ENCODE measurements around the gene NAA35. TPM values are rescaled to one million over a fixed set of nuclear protein-coding genes. Genes with fewer than 3 reads are reported as not detected.
"Not testable (repeated sequence)": the region's sequence is repeated elsewhere in the genome, so short reads cannot be mapped to it uniquely, and the experiment has no call there.

The NAA35 gene
- total RNA-seq, 1 donor from 2014 or later = 28.6 TPM

DNA sequence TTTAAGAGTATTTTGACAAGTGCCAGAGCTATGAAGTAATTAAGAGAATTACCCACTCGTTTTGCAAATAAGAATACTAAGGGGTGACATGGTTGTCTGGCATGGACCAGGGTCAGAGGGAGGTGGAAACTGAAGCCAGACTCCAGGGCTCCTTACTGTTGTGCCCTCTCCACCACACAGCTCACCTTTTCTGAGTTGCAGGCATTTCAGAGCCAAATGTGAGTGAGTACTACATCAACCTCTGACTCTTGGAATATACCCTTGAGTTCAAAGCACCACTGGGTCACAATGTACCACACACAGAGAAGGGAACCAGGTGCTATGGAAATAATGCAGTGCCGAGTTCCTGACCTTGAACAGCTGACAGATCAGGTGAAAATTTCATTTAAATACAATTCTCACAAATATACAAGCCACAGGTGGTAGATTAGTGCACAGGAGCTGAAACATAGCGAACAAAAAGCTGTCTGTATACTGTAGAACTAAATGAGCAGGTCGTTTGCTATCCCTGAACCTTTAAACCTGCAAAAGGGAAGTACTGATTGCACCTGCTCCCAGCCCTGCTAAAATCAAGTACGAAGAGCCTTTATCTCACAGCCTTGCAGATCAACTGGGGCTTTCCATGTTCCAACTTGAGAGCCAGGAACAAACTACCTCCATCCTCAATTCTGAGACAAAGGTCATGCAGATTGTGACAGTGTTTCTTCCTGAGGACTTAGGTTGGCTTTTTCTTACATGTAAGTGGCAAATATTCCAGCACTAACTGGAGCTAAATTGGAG, 101.4 kb downstream of the NAA35 start:
- H3K9me3 Mint-ChIP-seq = no peaks in the 10 kb centered on the region
- H3K4me1 Mint-ChIP-seq (ENCODE audit: low read depth) = no peaks in the 10 kb centered on the region
- H3K27me3 Mint-ChIP-seq (ENCODE audit: insufficient read depth) = peaks cover 2% of the 10 kb centered on the region
- intact Hi-C loops (cut with micrococcal nuclease) = no loop called here
- H3K4me3 Mint-ChIP-seq = no peak overlapping the region
- DNase-seq (ENCODE audit: low spot score) = no peak
- H3K27ac Mint-ChIP-seq = no peak overlapping the region
- no peaks in the 10 kb centered on the region for H3K36me3 Mint-ChIP-seq (ENCODE audit: low read depth)

DNA sequence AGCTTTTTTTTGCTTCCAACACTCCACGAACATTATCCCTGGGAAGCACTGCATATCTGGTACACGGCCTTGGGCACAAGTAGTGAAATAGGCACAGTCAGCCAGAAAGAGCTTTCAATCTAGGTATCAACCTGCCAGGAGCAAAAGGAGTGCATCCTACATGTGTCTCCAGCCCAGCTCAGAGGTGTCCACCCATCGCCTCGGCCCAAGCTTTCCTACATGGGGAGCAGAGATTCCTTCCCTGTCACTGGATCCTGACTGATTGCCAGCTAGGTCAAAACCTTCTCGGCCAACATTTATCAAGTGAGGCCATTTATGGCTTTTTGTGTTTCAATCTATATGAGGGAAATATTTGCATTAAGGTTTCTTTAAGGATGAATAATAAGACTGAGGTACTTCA, 102.6 kb downstream of the NAA35 start:
- H3K27ac Mint-ChIP-seq = no peak overlapping the region
- H3K9me3 Mint-ChIP-seq = no peaks in the 10 kb centered on the region
- H3K4me3 Mint-ChIP-seq = no peak overlapping the region
- H3K4me1 Mint-ChIP-seq (ENCODE audit: low read depth) = no peaks in the 10 kb centered on the region
- no peak for DNase-seq (ENCODE audit: low spot score)
- H3K27me3 Mint-ChIP-seq (ENCODE audit: insufficient read depth) = peaks cover 2% of the 10 kb centered on the region
- intact Hi-C loops (cut with micrococcal nuclease) = no loop called here
- no peaks in the 10 kb centered on the region for H3K36me3 Mint-ChIP-seq (ENCODE audit: low read depth)

DNA sequence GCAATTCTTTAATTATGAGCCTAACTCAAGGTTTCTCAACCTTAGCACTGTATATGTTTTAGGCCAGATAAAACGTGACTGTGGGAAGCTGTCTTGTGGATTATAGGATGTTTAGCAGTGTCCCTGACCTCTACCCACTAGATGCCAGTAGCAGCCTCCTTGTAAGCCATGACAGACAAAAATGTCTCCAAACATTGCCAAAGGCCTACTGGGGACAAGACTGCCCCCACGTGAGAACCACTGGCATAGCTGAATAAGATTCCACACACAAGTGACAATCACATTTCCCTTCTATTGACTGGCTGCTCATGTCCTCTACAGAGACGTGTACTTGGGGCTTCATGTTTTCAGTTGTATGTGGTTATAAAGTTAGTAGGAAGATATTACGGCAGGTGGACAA, 103.1 kb downstream of the NAA35 start:
- no peak for DNase-seq (ENCODE audit: low spot score)
- Mint-ChIP-seq H3K4me3 (no peak overlapping the region), H3K36me3 (ENCODE audit: low read depth) (no peaks in the 10 kb centered on the region), H3K4me1 (ENCODE audit: low read depth) (no peaks in the 10 kb centered on the region), H3K27me3 (ENCODE audit: insufficient read depth) (peaks cover 2% of the 10 kb centered on the region), H3K9me3 (no peaks in the 10 kb centered on the region), H3K27ac (no peak overlapping the region)
- intact Hi-C loops (cut with micrococcal nuclease) = no loop called here

DNA sequence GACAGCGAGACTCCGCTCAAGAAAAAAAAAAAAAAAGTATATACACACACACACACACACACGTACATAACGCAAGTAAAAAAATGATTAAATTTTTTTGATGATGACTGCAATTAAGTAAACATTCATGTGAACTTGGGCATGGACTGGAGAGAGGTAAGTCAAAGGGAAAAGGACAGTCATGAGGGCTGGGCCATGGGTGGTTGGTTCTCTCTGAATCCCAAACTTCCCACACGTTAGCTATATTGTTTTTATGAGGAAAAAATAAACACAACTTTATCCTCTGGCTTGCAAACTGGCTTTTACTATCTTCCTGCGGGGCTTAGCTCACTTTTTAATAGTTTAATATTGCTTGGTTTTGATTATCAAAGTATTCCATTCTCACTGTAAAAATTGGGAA, 104.7 kb downstream of the NAA35 start:
- no peak for DNase-seq (ENCODE audit: low spot score)
- no peaks in the 10 kb centered on the region for H3K36me3 Mint-ChIP-seq (ENCODE audit: low read depth)
- H3K27ac Mint-ChIP-seq = no peak overlapping the region
- H3K9me3 Mint-ChIP-seq = no peaks in the 10 kb centered on the region
- no peaks in the 10 kb centered on the region for H3K4me1 Mint-ChIP-seq (ENCODE audit: low read depth)
- H3K4me3 Mint-ChIP-seq = no peak overlapping the region
- H3K27me3 Mint-ChIP-seq (ENCODE audit: insufficient read depth) = peaks cover 2% of the 10 kb centered on the region
- intact Hi-C loops (cut with micrococcal nuclease) = no loop called here

DNA sequence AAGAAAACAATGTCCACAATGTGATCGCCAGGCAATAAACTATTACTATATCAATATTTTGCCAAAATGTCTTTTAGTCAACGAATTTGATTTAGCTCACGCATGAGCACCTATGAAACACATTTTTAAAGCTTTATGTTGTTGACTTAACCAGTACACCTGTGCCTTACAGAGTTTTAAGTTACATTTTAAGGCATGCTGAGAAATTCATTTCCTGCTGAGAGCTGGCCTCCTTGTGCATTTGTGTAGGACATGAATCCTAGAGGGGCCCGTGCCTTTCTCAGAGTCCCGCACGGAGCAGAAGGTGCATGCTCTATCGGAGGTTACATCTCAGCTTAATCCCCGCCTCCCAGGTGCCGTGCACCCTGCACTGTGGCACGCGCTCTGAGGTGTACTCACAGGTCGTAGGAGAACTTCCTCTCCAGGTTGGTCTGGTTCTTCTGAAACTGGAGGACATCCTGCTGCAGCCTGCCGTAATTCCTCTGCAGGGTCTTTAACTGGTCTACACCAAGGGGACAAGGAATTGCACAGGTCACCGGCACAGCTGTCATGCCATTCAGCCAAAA, 105.2 kb downstream of the NAA35 start:
- Mint-ChIP-seq H3K4me1 (ENCODE audit: low read depth) (no peaks in the 10 kb centered on the region), H3K36me3 (ENCODE audit: low read depth) (no peaks in the 10 kb centered on the region), H3K4me3 (no peak overlapping the region), H3K27me3 (ENCODE audit: insufficient read depth) (peaks cover 2% of the 10 kb centered on the region), H3K9me3 (no peaks in the 10 kb centered on the region), H3K27ac (no peak overlapping the region)
- intact Hi-C loops (cut with micrococcal nuclease) = no loop called here
- DNase-seq (ENCODE audit: low spot score) = no peak

DNA sequence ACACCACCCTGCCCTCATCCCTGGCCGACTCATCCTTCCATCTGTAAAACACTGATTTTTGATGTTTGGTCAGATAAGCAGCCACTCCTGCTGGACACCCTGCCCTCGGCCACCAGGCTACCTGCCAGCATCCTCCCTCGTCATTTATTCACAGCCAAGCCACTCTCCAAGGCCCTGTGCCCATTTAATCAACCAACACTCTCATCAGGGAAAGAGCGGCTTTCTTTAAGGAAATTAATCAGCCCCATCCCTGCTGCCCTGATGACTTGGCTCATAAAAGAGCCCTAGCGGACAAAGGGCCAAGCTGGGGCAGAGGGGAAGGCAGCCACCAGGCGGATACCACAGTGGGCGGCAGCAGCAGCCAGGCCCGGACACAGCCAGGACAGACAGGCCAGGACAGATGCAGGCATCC, 106.0 kb downstream of the NAA35 start:
- peaks cover 2% of the 10 kb centered on the region for H3K27me3 Mint-ChIP-seq (ENCODE audit: insufficient read depth)
- H3K4me1 Mint-ChIP-seq (ENCODE audit: low read depth) = no peaks in the 10 kb centered on the region
- no peaks in the 10 kb centered on the region for H3K9me3 Mint-ChIP-seq
- H3K36me3 Mint-ChIP-seq (ENCODE audit: low read depth) = no peaks in the 10 kb centered on the region
- DNase-seq (ENCODE audit: low spot score) = no peak
- intact Hi-C loops (cut with micrococcal nuclease) = no loop called here
- no peak overlapping the region for H3K4me3 Mint-ChIP-seq
- no peak overlapping the region for H3K27ac Mint-ChIP-seq

DNA sequence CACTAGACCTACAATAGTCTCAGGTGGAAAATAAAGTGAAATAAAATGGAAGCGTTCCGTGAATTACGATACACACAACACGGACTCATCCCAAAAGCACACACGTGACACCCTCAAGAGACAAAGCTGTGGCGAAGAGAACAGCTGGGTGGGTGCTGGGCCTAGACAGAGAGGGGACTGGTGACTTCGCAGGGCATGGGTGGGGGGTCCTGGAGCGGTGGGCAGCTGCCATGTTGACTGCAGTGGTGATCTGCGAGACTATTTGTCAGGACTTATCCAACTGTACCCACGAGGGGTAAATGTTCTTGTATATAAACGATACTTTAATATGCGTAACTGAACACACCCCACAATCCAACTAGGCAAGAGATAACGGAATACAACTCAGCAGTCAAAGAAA, 106.4 kb downstream of the NAA35 start:
- no peak for DNase-seq (ENCODE audit: low spot score)
- H3K4me3 Mint-ChIP-seq = no peak overlapping the region
- H3K27me3 Mint-ChIP-seq (ENCODE audit: insufficient read depth) = peaks cover under 1% of the 10 kb centered on the region
- no peaks in the 10 kb centered on the region for H3K36me3 Mint-ChIP-seq (ENCODE audit: low read depth)
- no peak overlapping the region for H3K27ac Mint-ChIP-seq
- intact Hi-C loops (cut with micrococcal nuclease) = no loop called here
- H3K9me3 Mint-ChIP-seq = no peaks in the 10 kb centered on the region
- no peaks in the 10 kb centered on the region for H3K4me1 Mint-ChIP-seq (ENCODE audit: low read depth)

DNA sequence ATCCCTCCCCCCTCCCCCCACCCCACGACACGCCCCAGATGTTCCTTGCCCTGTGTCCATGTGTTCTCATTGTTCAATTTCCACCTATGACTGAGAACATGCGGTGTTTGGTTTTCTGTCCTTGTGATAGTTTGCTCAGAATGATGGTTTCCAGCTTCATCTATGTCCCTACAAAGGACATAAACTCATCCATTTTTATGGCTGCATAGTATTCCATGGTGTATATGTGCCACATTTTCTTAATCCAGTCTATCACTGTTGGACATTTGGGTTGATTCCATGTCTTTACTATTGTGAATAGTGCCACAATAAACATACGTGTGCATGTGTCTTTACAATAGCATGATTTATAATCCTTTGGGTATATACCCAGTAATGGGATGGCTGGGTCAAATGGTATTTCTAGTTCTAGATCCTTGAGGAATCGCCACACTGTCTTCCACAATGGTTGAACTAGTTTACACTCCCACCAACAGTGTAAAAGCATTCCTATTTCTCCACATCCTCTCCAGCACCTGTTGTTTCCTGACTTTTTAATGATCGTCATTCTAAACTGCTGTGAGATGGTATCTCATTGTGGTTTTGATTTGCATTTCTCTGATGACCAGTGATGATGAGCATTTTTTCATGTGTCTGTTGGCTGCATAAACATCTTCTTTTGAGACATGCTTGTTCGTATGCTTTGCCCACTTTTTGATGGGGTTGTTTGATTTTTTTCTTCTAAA, 107.2 kb downstream of the NAA35 start:
- not testable (repeated sequence) for H3K9me3 Mint-ChIP-seq; H3K4me3 Mint-ChIP-seq; DNase-seq (ENCODE audit: low spot score)

DNA sequence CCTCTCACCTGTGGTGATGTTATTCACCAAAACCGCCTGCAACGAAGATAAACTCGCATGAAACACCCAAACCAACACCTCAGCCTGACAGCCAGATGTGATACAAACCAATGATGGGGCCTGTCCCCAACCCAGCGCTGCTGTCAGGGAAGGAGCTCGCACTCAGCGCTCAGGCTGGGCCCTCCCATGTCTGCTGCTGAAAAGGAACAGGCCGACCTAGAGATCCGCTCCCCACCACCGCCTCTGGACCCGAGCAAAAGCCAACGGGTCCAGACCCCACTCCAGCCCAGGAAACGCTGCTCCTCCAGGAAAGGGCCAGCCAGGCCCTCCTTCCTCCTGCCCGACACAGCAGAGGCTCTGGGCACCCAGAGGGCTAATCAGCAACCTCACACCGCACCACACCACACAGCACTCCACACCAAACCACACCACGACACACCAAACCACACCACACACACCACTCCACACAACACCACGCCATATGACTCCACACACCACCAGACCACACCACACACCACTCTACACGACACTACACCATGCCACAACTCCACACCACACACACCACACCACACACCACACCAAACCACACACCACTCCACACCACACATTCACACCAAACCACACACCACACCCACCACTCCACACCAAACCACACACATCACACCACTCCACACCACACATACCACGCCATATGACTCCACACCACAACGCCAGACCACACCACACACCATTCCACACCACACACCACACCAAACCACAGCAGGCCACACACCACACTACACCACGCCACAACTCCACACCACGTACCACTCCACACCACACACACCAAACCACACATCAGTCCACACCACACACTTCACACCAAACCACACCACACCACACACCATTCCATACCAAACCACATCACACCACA, 111.9 kb downstream of the NAA35 start:
- DNase-seq (ENCODE audit: low spot score) = no peak
- no peaks in the 10 kb centered on the region for H3K4me1 Mint-ChIP-seq (ENCODE audit: low read depth)
- intact Hi-C loops (cut with micrococcal nuclease) = no loop called here
- H3K4me3 Mint-ChIP-seq = no peak overlapping the region
- H3K9me3 Mint-ChIP-seq = no peaks in the 10 kb centered on the region
- no peaks in the 10 kb centered on the region for H3K27me3 Mint-ChIP-seq (ENCODE audit: insufficient read depth)
- H3K36me3 Mint-ChIP-seq (ENCODE audit: low read depth) = no peaks in the 10 kb centered on the region
- no peak overlapping the region for H3K27ac Mint-ChIP-seq

More for the DNA sequence above, 107.2 kb downstream of the NAA35 start:
- H3K4me1 Mint-ChIP-seq (ENCODE audit: low read depth); H3K36me3 Mint-ChIP-seq (ENCODE audit: low read depth); H3K27ac Mint-ChIP-seq; intact Hi-C loops (cut with micrococcal nuclease); H3K27me3 Mint-ChIP-seq (ENCODE audit: insufficient read depth): not testable (repeated sequence)

DNA sequence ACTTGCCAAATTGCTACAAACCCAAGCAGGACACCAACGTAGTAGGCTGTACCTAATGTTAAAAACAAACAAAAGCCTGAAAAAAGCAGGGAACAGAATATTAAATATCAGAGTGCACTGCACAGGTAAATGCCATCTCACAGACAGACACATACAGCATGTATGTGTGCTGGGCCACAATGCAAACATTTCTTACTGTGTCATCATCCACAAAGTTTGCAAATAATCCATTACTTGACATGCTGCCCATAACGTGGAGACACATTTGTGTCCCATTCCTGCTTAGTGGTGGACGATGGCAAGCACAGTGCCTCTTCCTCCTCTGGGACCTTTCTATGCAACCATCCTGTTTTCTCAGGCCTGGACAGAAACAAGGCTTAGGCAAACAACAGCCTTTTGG, 113.7 kb downstream of the NAA35 start:
- Mint-ChIP-seq H3K27ac (no peak overlapping the region), H3K4me3 (no peak overlapping the region), H3K4me1 (ENCODE audit: low read depth) (no peaks in the 10 kb centered on the region), H3K27me3 (ENCODE audit: insufficient read depth) (no peaks in the 10 kb centered on the region), H3K9me3 (no peaks in the 10 kb centered on the region), H3K36me3 (ENCODE audit: low read depth) (no peaks in the 10 kb centered on the region)
- intact Hi-C loops (cut with micrococcal nuclease) = no loop called here
- no peak for DNase-seq (ENCODE audit: low spot score)

DNA sequence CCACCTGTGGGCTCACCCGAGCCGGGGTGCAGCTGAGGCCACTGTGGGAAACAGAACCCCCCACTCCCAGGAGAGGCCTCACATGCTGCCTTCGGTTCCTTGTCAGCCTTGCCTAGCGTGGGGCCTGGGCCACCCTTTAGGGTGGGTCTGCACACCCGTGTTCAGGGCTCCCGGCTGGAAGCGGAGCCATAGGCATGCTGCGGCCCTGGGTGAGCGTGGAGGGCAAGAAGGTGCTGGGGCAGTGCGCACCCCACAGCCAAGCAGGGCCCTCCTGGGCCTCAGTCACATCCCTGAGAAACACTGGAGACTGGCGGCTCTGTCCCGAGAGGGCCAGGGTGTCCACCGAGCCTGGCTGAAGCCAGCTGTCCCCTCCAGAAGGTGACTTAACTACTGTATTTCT, 116.5 kb downstream of the NAA35 start:
- H3K27ac Mint-ChIP-seq = no peak overlapping the region
- DNase-seq (ENCODE audit: low spot score) = no peak
- no peaks in the 10 kb centered on the region for H3K4me1 Mint-ChIP-seq (ENCODE audit: low read depth)
- H3K27me3 Mint-ChIP-seq (ENCODE audit: insufficient read depth) = peaks cover 2% of the 10 kb centered on the region
- intact Hi-C loops (cut with micrococcal nuclease) = no loop called here
- no peaks in the 10 kb centered on the region for H3K36me3 Mint-ChIP-seq (ENCODE audit: low read depth)
- no peaks in the 10 kb centered on the region for H3K9me3 Mint-ChIP-seq
- H3K4me3 Mint-ChIP-seq = no peak overlapping the region

DNA sequence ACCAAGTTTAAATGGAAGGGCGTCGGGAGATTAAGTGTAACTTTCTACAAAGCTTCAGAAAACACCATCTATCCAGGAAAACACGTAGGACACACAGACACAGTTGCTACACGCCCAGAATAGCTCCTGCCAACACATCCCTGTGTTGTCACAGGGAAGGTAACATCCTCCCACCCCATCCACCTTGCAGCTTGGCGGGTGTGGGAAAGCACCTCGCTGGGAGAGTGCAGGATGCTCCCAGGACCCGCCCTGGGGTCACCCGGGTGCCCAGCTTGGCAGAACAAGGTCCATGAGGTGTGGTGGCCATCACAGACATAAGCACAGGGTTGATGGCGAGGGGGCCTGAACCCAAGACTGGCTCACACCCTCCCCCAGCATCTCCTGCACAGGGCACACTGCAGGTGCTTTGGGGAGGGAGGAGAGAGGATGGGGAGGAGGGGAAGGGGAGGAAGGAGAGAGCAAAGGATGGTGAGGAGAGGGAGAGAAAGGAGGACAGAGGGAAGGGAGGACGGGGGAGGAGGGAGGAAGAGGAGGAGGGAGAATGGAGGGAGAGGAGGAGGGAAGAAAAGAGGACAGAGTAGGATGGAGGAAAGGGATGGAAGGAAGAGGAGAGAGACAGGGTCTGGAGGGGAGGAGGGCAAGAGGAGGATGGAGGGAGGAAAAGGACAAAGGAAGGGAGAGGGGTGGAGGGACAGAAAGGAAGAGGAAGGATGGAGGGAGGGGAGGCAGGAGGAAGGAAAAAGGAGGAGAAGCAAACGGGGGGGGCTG, 121.2 kb downstream of the NAA35 start:
- no peak for DNase-seq (ENCODE audit: low spot score)
- intact Hi-C loops (cut with micrococcal nuclease) = no loop called here
- H3K4me3 Mint-ChIP-seq = no peak overlapping the region
- no peak overlapping the region for H3K27ac Mint-ChIP-seq
- peaks cover 2% of the 10 kb centered on the region for H3K27me3 Mint-ChIP-seq (ENCODE audit: insufficient read depth)
- H3K4me1 Mint-ChIP-seq (ENCODE audit: low read depth) = no peaks in the 10 kb centered on the region
- no peaks in the 10 kb centered on the region for H3K36me3 Mint-ChIP-seq (ENCODE audit: low read depth)
- no peaks in the 10 kb centered on the region for H3K9me3 Mint-ChIP-seq

Measured in activated T-helper 1 cell treated with anti-CD3 and anti-CD28 coated beads, Interleukin-12 subunit alpha, Interleukin-12 subunit beta, Interleukin-2, Interleukin-4 antibody, amounts not matched to agents 30 ng/mL and 10 ng/mL and 1 ng/mL, durations not matched to agents 14 hours and 24 hours and 36 hours (primary cell).